ENCODE results near the gene ADAM8. TPM values are rescaled to one million over a fixed set of nuclear protein-coding genes. Genes with fewer than 3 reads are reported as not detected.

ADAM8 gene
- polyA plus RNA-seq, 3 donors from 2014 or later = 143 to 294 (median 153) TPM

DNA sequence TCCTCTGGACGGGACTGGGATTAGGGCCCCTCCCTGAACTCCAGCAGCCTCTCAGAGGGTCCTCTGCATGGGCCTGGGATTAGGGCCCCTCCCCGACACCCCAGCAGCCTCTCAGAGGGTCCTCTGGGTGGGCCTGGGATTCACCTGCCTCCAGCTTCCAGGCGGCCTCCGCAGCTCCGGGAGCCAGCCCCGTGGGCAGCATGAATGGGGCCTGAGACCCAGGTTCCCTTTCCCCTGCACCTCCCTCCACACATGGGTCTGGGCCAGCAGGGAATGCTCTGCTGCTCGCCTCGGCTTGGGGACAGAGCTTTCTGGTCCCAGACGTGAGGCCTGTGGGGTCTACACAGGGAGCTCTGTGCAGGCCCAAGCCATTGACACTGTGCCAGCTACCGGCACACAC, 26.5 kb upstream of the ADAM8 start:
- peaks cover 0 to 2% (median 0%) of the 10 kb centered on the region in 6 donors for H3K9me3 Mint-ChIP-seq
- H3K4me3 Mint-ChIP-seq = no peak overlapping the region
- peaks cover 5 to 27% (median 13%) of the 10 kb centered on the region in 3 donors for H3K36me3 Mint-ChIP-seq
- DNase-seq = no peak
- peaks cover 30 to 40% of the 10 kb centered on the region in 2 donors for H3K4me1 Mint-ChIP-seq
- no peak overlapping the region for H3K27ac Mint-ChIP-seq
- H3K27me3 Mint-ChIP-seq (ENCODE audit: low read depth in 3 of 3) = peaks cover 9 to 10% (median 9%) of the 10 kb centered on the region in 3 donors

DNA sequence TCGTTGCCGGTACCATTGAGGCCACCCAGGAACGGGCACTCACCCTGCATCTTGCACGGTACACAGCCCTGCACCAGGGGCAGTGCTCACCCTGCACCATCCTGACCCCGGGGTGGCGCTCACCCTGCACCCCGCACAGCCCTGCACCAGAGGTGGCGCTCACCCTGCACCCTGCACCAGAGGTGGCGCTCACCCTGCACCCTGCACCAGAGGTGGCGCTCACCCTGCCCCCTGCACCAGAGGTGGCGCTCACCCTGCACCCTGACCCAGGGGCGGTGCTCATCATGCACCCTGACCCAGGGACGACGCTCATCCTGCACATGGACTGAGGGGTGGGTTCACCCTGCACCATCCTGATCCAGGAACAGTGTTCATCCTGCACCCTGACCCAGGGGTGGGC, 25.6 kb upstream of the ADAM8 start:
- H3K36me3 Mint-ChIP-seq = peaks cover 12 to 36% (median 20%) of the 10 kb centered on the region in 3 donors
- no peak for DNase-seq
- no peak overlapping the region for H3K27ac Mint-ChIP-seq
- peaks cover 0 to 4% (median 2%) of the 10 kb centered on the region in 3 donors for H3K27me3 Mint-ChIP-seq (ENCODE audit: low read depth in 3 of 3)
- H3K4me3 Mint-ChIP-seq = no peak overlapping the region
- no peaks in the 10 kb centered on the region for H3K9me3 Mint-ChIP-seq
- peaks cover 20 to 30% of the 10 kb centered on the region in 2 donors for H3K4me1 Mint-ChIP-seq

DNA sequence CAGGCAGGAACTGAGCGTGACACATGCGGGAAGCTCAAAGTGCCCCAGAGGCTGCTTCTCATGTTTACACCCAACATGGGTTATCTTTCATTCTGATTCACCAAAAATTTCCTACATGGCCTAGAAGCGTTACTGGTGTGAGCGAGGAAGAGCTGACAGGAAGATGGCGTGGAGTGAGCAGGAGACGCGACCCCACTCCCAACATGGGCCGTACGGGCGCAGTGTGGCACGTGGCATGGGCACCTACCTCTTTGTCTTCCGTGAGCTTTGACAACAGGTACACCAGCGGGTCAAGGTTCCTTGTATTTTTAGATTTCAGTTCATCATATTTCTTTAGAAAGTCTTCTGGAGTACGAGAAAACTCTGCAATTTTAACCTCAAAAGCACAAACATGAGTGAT, 23.1 kb upstream of the ADAM8 start:
- DNase-seq = no peak
- Mint-ChIP-seq H3K36me3 (peaks cover 12 to 35% (median 20%) of the 10 kb centered on the region in 3 donors), H3K27me3 (ENCODE audit: low read depth in 3 of 3) (peaks cover 2% of the 10 kb centered on the region in 3 donors), H3K4me3 (no peak overlapping the region), H3K27ac (no peak overlapping the region), H3K9me3 (no peaks in the 10 kb centered on the region), H3K4me1 (peaks cover 5 to 13% of the 10 kb centered on the region in 2 donors)

DNA sequence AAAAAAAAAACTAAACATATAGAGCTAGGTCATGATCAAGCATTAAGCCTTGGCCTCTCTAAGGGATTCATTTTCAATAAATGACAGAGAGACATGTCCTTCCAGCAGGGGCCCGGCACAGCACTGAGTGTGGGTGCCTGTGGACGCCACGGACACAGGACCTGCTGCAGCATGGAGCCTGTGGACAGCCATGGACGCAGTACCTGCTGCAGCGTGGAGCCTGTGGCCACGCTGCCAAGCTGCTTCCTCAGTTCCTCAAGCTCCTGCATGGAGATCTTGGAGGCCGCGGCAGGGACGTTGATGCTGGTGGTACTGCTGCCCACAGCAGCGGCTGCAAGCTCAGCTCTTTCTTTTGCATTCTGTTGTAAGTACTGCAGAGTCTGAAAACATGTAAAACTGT, 22.6 kb upstream of the ADAM8 start:
- Mint-ChIP-seq H3K4me3 (no peak overlapping the region), H3K4me1 (peaks cover 3 to 8% of the 10 kb centered on the region in 2 donors), H3K27ac (peak overlapping the region in 1 of 6 donors; percentile 56), H3K27me3 (ENCODE audit: low read depth in 3 of 3) (peaks cover 2% of the 10 kb centered on the region in 3 donors), H3K36me3 (peaks cover 12 to 33% (median 20%) of the 10 kb centered on the region in 3 donors), H3K9me3 (no peaks in the 10 kb centered on the region)
- no peak for DNase-seq

DNA sequence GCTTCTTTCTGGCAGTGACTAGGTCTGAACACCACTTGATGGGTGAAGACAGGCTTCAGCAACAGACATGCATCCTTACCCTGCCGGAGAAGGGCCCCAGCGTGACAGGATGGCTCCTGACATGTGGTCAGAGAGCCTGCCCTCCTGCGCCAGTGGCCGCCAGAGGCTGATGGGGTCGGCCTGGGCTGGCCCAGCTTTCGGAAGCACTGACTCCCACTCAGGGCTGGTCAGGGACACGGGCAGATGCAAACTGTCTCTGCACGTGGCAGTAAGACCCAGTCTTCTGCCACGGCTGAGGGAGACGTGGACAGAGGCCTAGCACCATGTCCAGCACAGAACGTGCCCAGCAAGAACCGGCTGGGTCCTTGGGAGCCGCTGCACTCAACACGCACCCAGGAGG, 21.8 kb upstream of the ADAM8 start:
- Mint-ChIP-seq H3K27ac (no peak overlapping the region), H3K9me3 (no peaks in the 10 kb centered on the region), H3K27me3 (ENCODE audit: low read depth in 3 of 3) (peaks cover 2% of the 10 kb centered on the region in 3 donors), H3K36me3 (peaks cover 12 to 32% (median 20%) of the 10 kb centered on the region in 3 donors), H3K4me3 (no peak overlapping the region), H3K4me1 (peaks cover 0 to under 1% of the 10 kb centered on the region in 2 donors)
- DNase-seq = no peak

DNA sequence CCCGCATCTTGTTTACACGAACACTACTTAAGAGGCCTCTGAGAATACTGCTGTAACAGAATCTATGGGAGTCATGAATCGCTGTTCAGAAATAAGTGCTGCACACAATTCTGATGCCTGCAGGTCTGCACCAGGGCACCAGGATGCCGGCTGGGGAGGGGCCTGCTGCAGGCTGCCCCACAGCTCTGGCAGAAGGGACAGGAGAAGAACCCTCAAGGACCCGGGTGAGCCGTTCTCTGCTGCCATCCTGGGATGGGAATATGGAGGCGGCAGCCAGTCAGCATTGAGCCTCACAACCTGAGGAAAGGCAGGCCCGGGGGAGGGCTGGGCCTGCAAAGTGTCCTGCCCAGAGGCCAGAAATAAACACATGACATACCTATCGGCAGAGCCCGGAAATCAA, 20.8 kb upstream of the ADAM8 start:
- H3K36me3 Mint-ChIP-seq = peaks cover 12 to 32% (median 20%) of the 10 kb centered on the region in 3 donors

DNA sequence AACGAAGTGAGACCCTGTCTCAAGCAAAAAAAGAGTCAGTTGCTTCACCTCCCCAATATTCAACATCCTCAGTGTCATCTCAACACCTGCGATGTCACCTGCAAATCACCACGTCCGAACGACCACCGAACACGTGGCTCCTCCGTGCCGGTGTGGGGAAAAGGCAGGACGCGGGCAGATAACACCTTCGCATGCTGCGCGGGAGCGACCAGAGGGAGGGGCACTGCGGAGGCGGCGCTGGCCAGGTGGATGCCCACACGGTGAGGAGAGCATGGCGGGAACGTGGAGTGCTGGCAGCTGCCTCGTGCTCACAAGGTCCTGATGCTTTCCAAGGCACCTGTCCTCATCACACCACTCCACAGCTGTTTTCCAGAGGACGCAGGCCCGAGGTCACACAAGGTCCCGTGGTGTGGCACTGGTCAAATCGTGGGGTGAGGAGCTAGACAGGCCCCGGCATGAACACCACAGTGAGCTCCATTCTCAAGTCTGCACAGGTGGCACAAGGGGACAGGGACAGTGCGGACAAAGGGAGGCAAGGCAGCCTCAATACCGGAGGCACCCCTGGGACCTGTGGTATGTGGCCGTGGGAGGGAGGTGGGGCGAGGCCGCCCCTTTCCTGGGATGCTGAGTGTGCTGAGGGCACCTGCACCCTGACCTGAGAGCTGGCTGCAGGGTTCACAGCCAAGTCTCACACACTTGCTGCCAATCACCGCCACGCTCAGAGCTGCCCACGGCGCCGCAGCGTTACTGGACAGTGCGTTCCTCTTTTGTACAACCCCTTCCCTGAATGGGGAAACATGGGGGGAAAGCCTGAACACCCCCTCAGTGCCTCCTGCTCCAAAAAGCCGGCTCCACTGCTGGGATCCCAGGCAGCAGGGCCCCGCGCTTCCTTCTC, 19.0 kb upstream of the ADAM8 start:
- no peak for DNase-seq
- Mint-ChIP-seq H3K27ac (no peak overlapping the region), H3K27me3 (ENCODE audit: low read depth in 3 of 3) (peaks cover 2% of the 10 kb centered on the region in 3 donors), H3K4me3 (no peak overlapping the region), H3K4me1 (no peaks in the 10 kb centered on the region), H3K9me3 (no peaks in the 10 kb centered on the region), H3K36me3 (peaks cover 15 to 32% (median 20%) of the 10 kb centered on the region in 3 donors)

More for the DNA sequence above, 20.8 kb upstream of the ADAM8 start:
- DNase-seq = no peak
- H3K4me1 Mint-ChIP-seq = no peaks in the 10 kb centered on the region
- H3K9me3 Mint-ChIP-seq = no peaks in the 10 kb centered on the region
- H3K27ac Mint-ChIP-seq = no peak overlapping the region
- peaks cover 2% of the 10 kb centered on the region in 3 donors for H3K27me3 Mint-ChIP-seq (ENCODE audit: low read depth in 3 of 3)
- no peak overlapping the region for H3K4me3 Mint-ChIP-seq

DNA sequence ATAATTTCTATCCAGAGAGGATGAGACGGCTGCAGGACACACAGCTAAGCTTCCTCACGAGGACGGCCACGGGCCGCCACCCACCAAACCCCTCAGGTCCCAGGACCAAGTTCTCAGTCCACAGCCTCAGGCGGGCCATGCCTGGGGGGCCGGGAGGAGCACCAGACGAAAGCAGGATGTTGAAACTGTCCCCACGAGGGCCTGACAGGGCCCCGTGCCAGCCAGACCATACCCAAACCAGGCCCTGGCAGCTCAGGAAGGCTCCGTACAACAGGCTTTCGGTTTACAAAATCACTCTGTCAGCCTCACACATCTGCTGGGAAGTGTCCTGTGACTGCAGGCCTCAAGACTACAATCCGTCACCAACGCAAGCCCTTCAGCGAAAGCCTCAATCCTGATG, 17.5 kb upstream of the ADAM8 start:
- Mint-ChIP-seq H3K4me3 (no peak overlapping the region), H3K4me1 (no peaks in the 10 kb centered on the region), H3K36me3 (peaks cover 16 to 24% (median 18%) of the 10 kb centered on the region in 3 donors), H3K27ac (no peak overlapping the region), H3K27me3 (ENCODE audit: low read depth in 3 of 3) (peaks cover 0 to 4% (median 2%) of the 10 kb centered on the region in 3 donors), H3K9me3 (no peaks in the 10 kb centered on the region)
- no peak for DNase-seq

DNA sequence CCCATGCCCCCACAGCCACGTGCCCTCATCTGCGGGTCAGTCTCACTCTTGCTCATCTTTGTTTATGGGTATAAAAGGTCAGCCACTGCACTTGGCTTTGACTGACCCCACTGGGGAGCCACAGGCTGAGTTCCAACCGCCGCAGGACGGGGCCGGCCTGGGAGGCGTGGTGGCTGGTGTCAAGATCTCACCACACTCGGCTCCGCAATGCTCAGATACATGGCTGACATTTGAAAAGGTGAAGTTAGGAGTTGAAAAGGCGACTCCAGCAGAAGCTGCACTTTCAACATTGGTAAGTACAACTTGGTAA, 17.1 kb upstream of the ADAM8 start:
- DNase-seq = no peak
- H3K36me3 Mint-ChIP-seq = peaks cover 16 to 23% (median 22%) of the 10 kb centered on the region in 3 donors
- no peak overlapping the region for H3K27ac Mint-ChIP-seq
- no peaks in the 10 kb centered on the region for H3K9me3 Mint-ChIP-seq
- H3K4me3 Mint-ChIP-seq = no peak overlapping the region
- H3K4me1 Mint-ChIP-seq = no peaks in the 10 kb centered on the region
- H3K27me3 Mint-ChIP-seq (ENCODE audit: low read depth in 3 of 3) = peaks cover 0 to 4% (median 2%) of the 10 kb centered on the region in 3 donors

DNA sequence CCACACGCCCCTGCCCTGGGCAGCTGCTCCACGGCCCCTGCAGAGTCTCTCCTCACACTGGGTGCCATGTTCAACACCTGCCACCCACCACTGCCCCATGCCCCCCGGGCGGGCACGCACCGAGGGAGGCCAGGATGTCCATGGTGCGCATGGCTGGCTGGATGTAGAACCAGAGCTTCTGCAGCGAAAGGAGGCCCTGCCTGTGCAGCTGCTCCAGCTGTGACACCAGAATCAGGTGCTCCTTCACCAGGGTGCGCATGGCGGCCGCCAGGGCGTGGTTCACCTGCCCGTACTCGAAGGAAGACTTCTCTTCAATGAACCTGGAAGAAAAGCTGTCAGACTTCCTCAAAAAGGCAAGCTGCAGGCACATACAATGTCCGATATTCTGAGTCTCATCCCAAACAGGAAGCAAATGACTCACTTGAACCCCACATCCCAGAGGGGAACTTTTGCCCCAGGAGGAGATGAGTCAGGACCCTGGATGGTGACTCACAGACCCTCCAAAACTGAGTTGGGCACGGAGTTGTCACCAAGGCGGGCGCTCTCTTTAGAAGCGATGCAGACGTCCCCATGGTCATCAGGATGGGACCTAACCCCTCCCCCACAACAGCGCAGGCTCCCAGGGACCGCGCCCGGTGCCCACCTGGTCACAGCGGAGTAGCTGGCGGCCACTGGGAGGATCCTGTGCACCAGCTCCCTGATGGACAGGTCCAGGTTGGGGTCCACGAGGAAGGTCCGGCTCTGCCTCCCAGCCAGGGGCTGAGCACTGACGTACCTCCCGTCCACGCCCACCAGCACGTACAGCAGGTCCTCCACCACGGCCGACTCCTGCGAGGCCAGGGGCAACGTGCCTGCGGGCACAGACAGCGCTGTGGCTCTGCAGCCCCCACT, 16.5 kb upstream of the ADAM8 start:
- Mint-ChIP-seq H3K36me3 (peaks cover 15 to 23% (median 23%) of the 10 kb centered on the region in 3 donors), H3K27me3 (ENCODE audit: low read depth in 3 of 3) (peaks cover 0 to 4% (median 0%) of the 10 kb centered on the region in 3 donors), H3K4me1 (no peaks in the 10 kb centered on the region), H3K9me3 (no peaks in the 10 kb centered on the region), H3K4me3 (no peak overlapping the region), H3K27ac (no peak overlapping the region)
- DNase-seq = no peak

DNA sequence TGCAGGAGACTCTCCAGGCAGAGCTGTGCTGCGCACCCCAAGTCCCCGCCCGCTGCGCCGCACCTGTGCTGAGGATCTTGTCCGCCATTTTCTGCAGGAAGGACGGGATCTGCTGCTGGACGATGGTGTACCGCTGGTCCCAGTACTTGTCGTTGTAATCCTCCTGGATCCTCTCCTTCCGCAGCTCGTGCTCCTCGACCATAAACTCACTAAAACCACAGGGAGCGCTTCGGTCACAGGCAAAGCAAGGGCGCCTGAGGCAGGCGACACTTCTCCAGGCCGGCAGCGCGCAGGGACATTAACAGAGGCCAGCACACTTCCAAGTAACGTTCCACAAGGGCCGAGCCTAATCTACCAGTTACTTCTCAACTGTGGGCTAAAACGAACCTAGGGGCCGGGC, 13.1 kb upstream of the ADAM8 start:
- H3K4me1 Mint-ChIP-seq = peaks cover 0 to 5% of the 10 kb centered on the region in 2 donors

DNA sequence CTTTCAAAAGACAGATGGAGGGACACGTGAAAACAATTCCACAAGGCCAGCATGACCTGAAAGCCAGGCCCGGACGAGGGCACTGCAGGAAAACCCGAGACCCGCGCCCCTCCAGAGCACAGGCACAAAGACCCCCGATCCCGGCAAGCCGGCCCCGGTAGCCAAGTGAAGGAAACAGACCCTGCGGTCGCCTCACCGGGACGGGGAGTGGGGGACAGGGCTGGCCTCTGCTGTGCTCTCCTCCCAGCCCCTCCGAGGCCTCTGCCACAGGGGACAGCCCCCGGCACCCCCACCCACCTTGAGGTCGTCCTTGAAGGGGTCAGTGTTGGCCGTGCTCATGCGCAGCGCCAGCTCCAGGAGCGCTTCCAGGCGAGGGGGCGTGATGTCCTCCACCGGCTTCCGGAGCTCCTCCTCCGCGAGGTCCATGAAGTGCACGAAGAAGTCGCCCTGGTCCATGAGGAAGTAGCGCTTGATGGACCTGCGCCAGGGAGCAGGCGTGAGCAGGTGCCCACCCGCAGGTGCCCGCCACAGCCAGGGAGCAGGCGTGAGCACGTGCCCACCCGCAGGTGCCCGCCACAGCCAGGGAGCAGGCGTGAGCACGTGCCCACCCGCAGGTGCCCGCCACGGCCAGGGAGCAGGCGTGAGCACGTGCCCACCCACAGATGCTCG, 11.3 kb upstream of the ADAM8 start:
- peaks cover 32 to 43% (median 32%) of the 10 kb centered on the region in 3 donors for H3K36me3 Mint-ChIP-seq
- peaks cover 0 to 4% (median 0%) of the 10 kb centered on the region in 3 donors for H3K27me3 Mint-ChIP-seq (ENCODE audit: low read depth in 3 of 3)
- H3K9me3 Mint-ChIP-seq = no peaks in the 10 kb centered on the region
- H3K4me1 Mint-ChIP-seq = peaks cover 0 to 5% of the 10 kb centered on the region in 2 donors
- no peak overlapping the region for H3K4me3 Mint-ChIP-seq
- no peak for DNase-seq
- no peak overlapping the region for H3K27ac Mint-ChIP-seq

More for the DNA sequence above, 13.1 kb upstream of the ADAM8 start:
- Mint-ChIP-seq H3K36me3 (peaks cover 25 to 33% (median 28%) of the 10 kb centered on the region in 3 donors), H3K27me3 (ENCODE audit: low read depth in 3 of 3) (peaks cover 0 to 4% (median 0%) of the 10 kb centered on the region in 3 donors), H3K9me3 (no peaks in the 10 kb centered on the region), H3K4me3 (no peak overlapping the region), H3K27ac (no peak overlapping the region)
- DNase-seq = no peak

DNA sequence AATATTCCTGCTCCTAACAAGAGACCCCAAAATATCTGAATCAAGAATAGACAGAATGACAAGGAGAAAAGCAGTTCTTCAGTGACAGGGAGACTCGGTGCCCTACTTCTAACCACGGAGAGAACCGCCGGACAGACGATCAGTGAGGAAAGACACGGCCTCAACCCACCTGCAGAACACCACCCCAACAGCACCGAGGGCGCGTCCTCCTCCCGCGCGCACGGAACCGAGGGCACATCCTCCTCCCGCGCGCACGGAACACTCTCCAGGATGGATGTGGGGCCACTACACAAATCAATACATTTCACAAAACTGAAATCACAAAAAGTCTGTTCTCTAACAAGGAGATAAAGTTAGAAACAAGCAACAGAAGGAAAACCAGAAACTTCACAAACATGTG, 9.7 kb upstream of the ADAM8 start:
- H3K27ac Mint-ChIP-seq = peak overlapping the region in 3 of 6 donors; percentile 27 to 63 (median 55)
- DNase-seq = no peak
- peaks cover 32 to 53% (median 32%) of the 10 kb centered on the region in 3 donors for H3K36me3 Mint-ChIP-seq
- H3K9me3 Mint-ChIP-seq = no peaks in the 10 kb centered on the region
- peaks cover 0 to 4% (median 0%) of the 10 kb centered on the region in 3 donors for H3K27me3 Mint-ChIP-seq (ENCODE audit: low read depth in 3 of 3)
- H3K4me1 Mint-ChIP-seq = peaks cover 0 to 5% of the 10 kb centered on the region in 2 donors
- H3K4me3 Mint-ChIP-seq = no peak overlapping the region
